Measurements from ENCODE around the gene PAGE5. TPM values are rescaled to one million over a fixed set of nuclear protein-coding genes. Genes with fewer than 3 reads are reported as not detected.

The PAGE5 gene
- total and polyA plus RNA-seq, 2 donors from 2014 or later: not detected

GRCh38 chrX:55201930-55202579 is 18.1 kb upstream of the PAGE5 start:
- TF ChIP-seq CTCF (IDR thresholded peaks at IDR 0.05; ENCODE audit: borderline replicate concordance, extremely low read depth, insufficient read depth): no peak
- no peak for DNase-seq
- no peak overlapping the region for H3K9ac ChIP-seq (ENCODE audit: low read length in 3 of 3)

GRCh38 chrX:55206162-55206941 is 13.8 kb upstream of the PAGE5 start:
- H3K27me3 ChIP-seq (ENCODE audit: control insufficient read depth, insufficient read depth, low read length): no peaks in the 10 kb centered on the region
- no peak overlapping the region for H3K27ac ChIP-seq (ENCODE audit: low read depth in 2 of 2, low read length in 2 of 2)
- FAIRE-seq (no peak), DNase-seq (no peak)
- H3K9ac ChIP-seq (ENCODE audit: low read length in 3 of 3): no peak overlapping the region
- no peaks in the 10 kb centered on the region for H3K9me3 ChIP-seq (ENCODE audit: control insufficient read depth in 2 of 3, insufficient read depth in 1 of 3, low read length in 3 of 3)
- H3K4me1 ChIP-seq (ENCODE audit: control insufficient read depth in 2 of 3, insufficient read depth in 2 of 3, low read depth in 1 of 3, low read length in 3 of 3): no peaks in the 10 kb centered on the region
- no peak overlapping the region for H3K4me3 ChIP-seq (ENCODE audit: low read length in 3 of 3)
- intact Hi-C loops (cut with DNase I): no loop called here
- TF ChIP-seq CTCF (IDR thresholded peaks at IDR 0.05; ENCODE audit: borderline replicate concordance, extremely low read depth, insufficient read depth): no peak
- H3K36me3 ChIP-seq (ENCODE audit: control insufficient read depth in 2 of 3, insufficient read depth in 3 of 3, low read length in 3 of 3): no peaks in the 10 kb centered on the region

More at GRCh38 chrX:55201930-55202579, 18.1 kb upstream of the PAGE5 start:
- Histone ChIP-seq H3K9me3 (ENCODE audit: control insufficient read depth in 2 of 3, insufficient read depth in 1 of 3, low read length in 3 of 3) (no peaks in the 10 kb centered on the region), H3K4me1 (ENCODE audit: control insufficient read depth in 2 of 3, insufficient read depth in 2 of 3, low read depth in 1 of 3, low read length in 3 of 3) (no peaks in the 10 kb centered on the region), H3K36me3 (ENCODE audit: control insufficient read depth in 2 of 3, insufficient read depth in 3 of 3, low read length in 3 of 3) (no peaks in the 10 kb centered on the region), H3K27me3 (ENCODE audit: control insufficient read depth, insufficient read depth, low read length) (no peaks in the 10 kb centered on the region), H3K27ac (ENCODE audit: low read depth in 2 of 2, low read length in 2 of 2) (no peak overlapping the region), H3K4me3 (ENCODE audit: low read length in 3 of 3) (no peak overlapping the region)
- FAIRE-seq: no peak
- intact Hi-C loops (cut with DNase I): no loop called here

- Histone ChIP-seq H3K36me3 (ENCODE audit: control insufficient read depth in 2 of 3, insufficient read depth in 3 of 3, low read length in 3 of 3) (no peaks in the 10 kb centered on the region), H3K9me3 (ENCODE audit: control insufficient read depth in 2 of 3, insufficient read depth in 1 of 3, low read length in 3 of 3) (no peaks in the 10 kb centered on the region), H3K4me3 (ENCODE audit: low read length in 3 of 3) (peak overlapping the region in 1 of 3 donors; percentile 37), H3K27ac (ENCODE audit: low read depth in 2 of 2, low read length in 2 of 2) (no peak overlapping the region), H3K9ac (ENCODE audit: low read length in 3 of 3) (no peak overlapping the region), H3K27me3 (ENCODE audit: control insufficient read depth, insufficient read depth, low read length) (no peaks in the 10 kb centered on the region), H3K4me1 (ENCODE audit: control insufficient read depth in 2 of 3, insufficient read depth in 2 of 3, low read depth in 1 of 3, low read length in 3 of 3) (no peaks in the 10 kb centered on the region)
- FAIRE-seq (peak; percentile 45), DNase-seq (peak in 1 of 5 donors; percentile 1)
- no peak for TF ChIP-seq CTCF (IDR thresholded peaks at IDR 0.05; ENCODE audit: borderline replicate concordance, extremely low read depth, insufficient read depth)
- intact Hi-C loops (cut with DNase I): no loop called here
Observed at GRCh38 chrX:55210931-55211677, 9.0 kb upstream of the PAGE5 start.
